Smooth muscle cell (in vitro differentiated cells): ENCODE results near the gene MRPS9. TPM values are rescaled to one million over a fixed set of nuclear protein-coding genes. Genes with fewer than 3 reads are reported as not detected.

Experiments used
- DNase-seq: peaks from one replicate; lab custom pipeline; 2025; ENCODE audit not compliant: unreplicated experiment; lab: John Stamatoyannopoulos, UW
- H2AFZ ChIP-seq: fragments of 200-600 bp; sonication (generic); 2 replicates; pipeline ENCODE4 v1.6.0; 2016; ENCODE audit warnings: antibody characterized with exemption, low read depth, mild to moderate bottlenecking
- H3F3A ChIP-seq: fragments of 200-600 bp; sonication (generic); 2 replicates; pipeline ENCODE4 v1.6.0; 2017; ENCODE audit warnings: antibody characterized with exemption, low read depth
- H3K27ac ChIP-seq: fragments of 200-600 bp; sonication (generic); 2 replicates; pipeline ENCODE4 v1.5.1; 2016; ENCODE audit warnings: low read depth, mild to moderate bottlenecking
- H3K27me3 ChIP-seq: fragments of 200-600 bp; sonication (generic); 2 replicates; pipeline ENCODE4 v1.6.1; 2016; ENCODE audit warnings: low read depth, mild to moderate bottlenecking
- H3K36me3 ChIP-seq: fragments of 200-600 bp; sonication (generic); 2 replicates; pipeline ENCODE4 v1.5.1; 2016; ENCODE audit warnings: low read depth
- H3K4me1 ChIP-seq: fragments of 200-600 bp; sonication (generic); 2 replicates; pipeline ENCODE4 v1.5.1; 2016; ENCODE audit warnings: low read depth
- H3K4me2 ChIP-seq: fragments of 200-600 bp; sonication (generic); 2 replicates; pipeline ENCODE4 v1.6.0; 2016; ENCODE audit warnings: mild to moderate bottlenecking
- H3K4me3 ChIP-seq: fragments of 200-600 bp; sonication (generic); 2 replicates; pipeline ENCODE4 v1.5.1; 2016; ENCODE audit warnings: mild to moderate bottlenecking
- H3K79me2 ChIP-seq: fragments of 200-600 bp; sonication (generic); 2 replicates; pipeline ENCODE4 v1.6.0; 2016; ENCODE audit warnings: low read depth, mild to moderate bottlenecking
- H3K9ac ChIP-seq: fragments of 200-600 bp; sonication (generic); 2 replicates; pipeline ENCODE4 v1.6.0; 2016; ENCODE audit warnings: low read depth
- H3K9me3 ChIP-seq: fragments of 200-600 bp; sonication (generic); replicated peaks from 2 replicates; pipeline ENCODE4 v1.5.1; 2016; ENCODE audit warnings: low read depth
- H4K20me1 ChIP-seq: fragments of 200-600 bp; sonication (generic); 2 replicates; pipeline ENCODE4 v1.6.0; 2016; ENCODE audit warnings: low read depth
- CTCF ChIP-seq: fragments of 200-600 bp; sonication (generic); IDR thresholded peaks from 2 replicates; pipeline ENCODE4 v1.5.1; 2017; ENCODE audit warnings: borderline replicate concordance, mild to moderate bottlenecking, antibody characterized with exemption; ENCODE audit not compliant: insufficient read depth, poor library complexity, severe bottlenecking
- WGBS: methylation state at CpG from one replicate; pipeline ENCODE4 v1.1.7; 2016; ENCODE audit warnings: low lambda C conversion rate; 5-methylcytosine and 5-hydroxymethylcytosine counted together
- polyA plus RNA-seq: library from polyadenylated mRNA; unstranded; fragments of >200 nt; fragmentation: Nextera tagmentation; extraction: Ambion mirVana; gene quantifications from 2 replicates; pipeline ENCODE4 v1.2.1, GENCODE V29; 2016
- total RNA-seq: library from RNA; depleted of rRNA; stranded (reverse); fragments of >200 nt; gene quantifications from 2 replicates; pipeline ENCODE4 v1.2.3, GENCODE V29; 2014

The MRPS9 gene
- total and polyA plus RNA-seq, 2 experiments from 2014 or later = 25.1 to 26.2 TPM

DNA sequence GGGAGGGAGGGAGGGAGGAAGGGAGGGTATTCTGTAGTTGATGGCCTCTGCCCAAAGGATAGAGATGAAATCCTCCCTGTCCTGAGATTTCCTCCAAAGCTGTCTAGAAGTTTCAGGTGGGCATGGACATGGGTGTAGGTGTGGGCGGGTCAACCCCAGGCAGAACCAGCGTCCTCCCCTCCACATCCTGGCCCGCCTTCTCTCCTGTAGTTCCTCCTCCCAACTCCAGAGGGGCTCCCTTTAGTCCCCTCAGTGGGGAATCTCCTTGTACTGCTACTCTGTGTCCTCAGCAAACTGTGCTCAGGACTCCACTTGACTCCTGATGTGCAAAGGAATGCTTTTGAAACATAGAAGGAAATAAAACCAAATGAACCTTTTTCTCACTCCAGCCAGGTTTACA is 88.1 kb downstream of the MRPS9 start:
- 68% methylated on average over 3 of the region's 3 CpGs for WGBS
- Histone ChIP-seq H3K4me1 (no peaks in the 10 kb centered on the region), H3K4me3 (no peak overlapping the region), H3K79me2 (no peaks in the 10 kb centered on the region), H3K27ac (no peak overlapping the region), H3K9ac (no peak overlapping the region), H3F3A (no peaks in the 10 kb centered on the region), H3K27me3 (no peaks in the 10 kb centered on the region), H4K20me1 (no peaks in the 10 kb centered on the region), H3K9me3 (no peaks in the 10 kb centered on the region), H3K36me3 (no peaks in the 10 kb centered on the region), H2AFZ (no peak overlapping the region), H3K4me2 (no peak overlapping the region)
- no peak for TF ChIP-seq CTCF
- no peak for DNase-seq

DNA sequence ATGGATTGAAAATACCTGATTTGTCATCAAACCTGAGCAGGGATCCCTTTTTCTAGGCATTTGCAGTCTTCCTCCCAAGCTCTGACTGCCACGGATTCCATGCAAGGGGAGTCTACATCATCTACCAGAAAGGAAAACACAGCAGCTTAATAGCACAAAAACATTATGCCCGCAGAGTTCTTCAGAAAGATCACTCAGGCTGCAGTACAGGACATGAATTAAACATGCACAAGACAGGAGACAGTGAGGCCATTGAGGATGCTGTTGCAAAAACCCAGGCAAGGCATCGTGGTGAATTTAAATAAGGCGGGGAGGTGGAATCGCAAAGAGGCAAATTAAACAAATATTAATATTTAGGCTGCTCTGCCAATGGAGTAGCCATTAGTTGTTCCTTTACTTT is 88.5 kb downstream of the MRPS9 start:
- Histone ChIP-seq H3F3A (no peaks in the 10 kb centered on the region), H3K36me3 (no peaks in the 10 kb centered on the region), H3K9ac (no peak overlapping the region), H3K79me2 (no peaks in the 10 kb centered on the region), H3K4me1 (no peaks in the 10 kb centered on the region), H4K20me1 (no peaks in the 10 kb centered on the region), H3K27ac (no peak overlapping the region), H3K27me3 (no peaks in the 10 kb centered on the region), H3K9me3 (no peaks in the 10 kb centered on the region), H2AFZ (no peak overlapping the region), H3K4me3 (no peak overlapping the region), H3K4me2 (no peak overlapping the region)
- 91% methylated on average over 5 of the region's 5 CpGs for WGBS
- no peak for TF ChIP-seq CTCF
- no peak for DNase-seq

DNA sequence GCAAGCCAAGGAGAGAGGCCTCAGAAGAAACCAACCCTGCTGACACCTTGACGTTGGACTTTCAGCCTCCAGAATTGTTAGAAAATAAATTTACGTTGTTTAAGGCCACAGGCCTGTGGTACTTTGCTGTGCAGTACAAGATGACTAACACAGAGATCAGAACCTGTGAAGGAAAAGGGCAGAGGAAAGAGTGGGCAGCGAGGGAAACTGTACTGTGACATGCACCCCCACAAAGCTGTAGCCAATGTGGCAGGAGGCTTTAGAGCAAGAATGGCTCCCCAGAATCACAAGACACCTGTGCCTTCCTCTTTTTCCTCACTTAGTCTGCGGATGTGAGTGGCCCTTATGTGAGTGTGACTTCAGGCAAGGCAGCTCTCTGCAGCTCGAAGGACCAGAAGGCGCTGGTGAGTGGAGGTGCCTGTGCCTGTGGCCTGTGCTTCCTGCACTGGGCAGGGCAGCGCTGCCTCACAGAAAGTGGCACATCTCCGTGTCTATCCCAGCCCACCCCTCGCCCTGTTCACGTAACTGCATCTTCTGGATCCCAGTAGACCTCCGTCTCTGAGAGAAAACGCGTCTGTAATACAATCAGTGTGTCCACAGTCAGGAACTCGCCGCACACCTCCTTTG is 89.5 kb downstream of the MRPS9 start:
- Histone ChIP-seq H3K27me3 (no peaks in the 10 kb centered on the region), H3K79me2 (no peaks in the 10 kb centered on the region), H2AFZ (no peak overlapping the region), H4K20me1 (no peaks in the 10 kb centered on the region), H3K4me1 (no peaks in the 10 kb centered on the region), H3K9me3 (no peaks in the 10 kb centered on the region), H3K9ac (no peak overlapping the region), H3K27ac (no peak overlapping the region), H3K4me2 (no peak overlapping the region), H3F3A (no peaks in the 10 kb centered on the region), H3K4me3 (no peak overlapping the region), H3K36me3 (no peaks in the 10 kb centered on the region)
- 97% methylated on average over 15 of the region's 15 CpGs for WGBS
- TF ChIP-seq CTCF = no peak
- no peak for DNase-seq

- TF ChIP-seq CTCF = no peak
- Histone ChIP-seq H3K9me3 (no peaks in the 10 kb centered on the region), H3K4me2 (no peak overlapping the region), H3K4me3 (no peak overlapping the region), H3K9ac (no peak overlapping the region), H3K36me3 (no peaks in the 10 kb centered on the region), H3K27me3 (no peaks in the 10 kb centered on the region), H4K20me1 (no peaks in the 10 kb centered on the region), H3K4me1 (no peaks in the 10 kb centered on the region), H3K27ac (no peak overlapping the region), H3F3A (no peaks in the 10 kb centered on the region), H2AFZ (no peak overlapping the region), H3K79me2 (no peaks in the 10 kb centered on the region)
- 87% methylated on average over 5 of the region's 5 CpGs for WGBS
- no peak for DNase-seq
Measured at GRCh38 chr2:105129722-105130232, 91.9 kb downstream of the MRPS9 start.
